GM12874 (cell line): ENCODE results near the gene PRDM8.

Experiments
- TF ChIP-seq, protein P1 (sequence below): IDR thresholded peaks from 2 replicates; pipeline ENCODE4 v1.5.1; 2011; ENCODE audit warnings: low read depth, mild to moderate bottlenecking, control low read depth, low read length, moderate library complexity; ENCODE audit not compliant: insufficient read depth

The PRDM8 gene

GRCh38 chr4:80184825-80185756, 12.2 kb upstream of the PRDM8 start:
- TF ChIP-seq, protein P1, sequence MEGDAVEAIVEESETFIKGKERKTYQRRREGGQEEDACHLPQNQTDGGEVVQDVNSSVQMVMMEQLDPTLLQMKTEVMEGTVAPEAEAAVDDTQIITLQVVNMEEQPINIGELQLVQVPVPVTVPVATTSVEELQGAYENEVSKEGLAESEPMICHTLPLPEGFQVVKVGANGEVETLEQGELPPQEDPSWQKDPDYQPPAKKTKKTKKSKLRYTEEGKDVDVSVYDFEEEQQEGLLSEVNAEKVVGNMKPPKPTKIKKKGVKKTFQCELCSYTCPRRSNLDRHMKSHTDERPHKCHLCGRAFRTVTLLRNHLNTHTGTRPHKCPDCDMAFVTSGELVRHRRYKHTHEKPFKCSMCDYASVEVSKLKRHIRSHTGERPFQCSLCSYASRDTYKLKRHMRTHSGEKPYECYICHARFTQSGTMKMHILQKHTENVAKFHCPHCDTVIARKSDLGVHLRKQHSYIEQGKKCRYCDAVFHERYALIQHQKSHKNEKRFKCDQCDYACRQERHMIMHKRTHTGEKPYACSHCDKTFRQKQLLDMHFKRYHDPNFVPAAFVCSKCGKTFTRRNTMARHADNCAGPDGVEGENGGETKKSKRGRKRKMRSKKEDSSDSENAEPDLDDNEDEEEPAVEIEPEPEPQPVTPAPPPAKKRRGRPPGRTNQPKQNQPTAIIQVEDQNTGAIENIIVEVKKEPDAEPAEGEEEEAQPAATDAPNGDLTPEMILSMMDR = no peak

DNA sequence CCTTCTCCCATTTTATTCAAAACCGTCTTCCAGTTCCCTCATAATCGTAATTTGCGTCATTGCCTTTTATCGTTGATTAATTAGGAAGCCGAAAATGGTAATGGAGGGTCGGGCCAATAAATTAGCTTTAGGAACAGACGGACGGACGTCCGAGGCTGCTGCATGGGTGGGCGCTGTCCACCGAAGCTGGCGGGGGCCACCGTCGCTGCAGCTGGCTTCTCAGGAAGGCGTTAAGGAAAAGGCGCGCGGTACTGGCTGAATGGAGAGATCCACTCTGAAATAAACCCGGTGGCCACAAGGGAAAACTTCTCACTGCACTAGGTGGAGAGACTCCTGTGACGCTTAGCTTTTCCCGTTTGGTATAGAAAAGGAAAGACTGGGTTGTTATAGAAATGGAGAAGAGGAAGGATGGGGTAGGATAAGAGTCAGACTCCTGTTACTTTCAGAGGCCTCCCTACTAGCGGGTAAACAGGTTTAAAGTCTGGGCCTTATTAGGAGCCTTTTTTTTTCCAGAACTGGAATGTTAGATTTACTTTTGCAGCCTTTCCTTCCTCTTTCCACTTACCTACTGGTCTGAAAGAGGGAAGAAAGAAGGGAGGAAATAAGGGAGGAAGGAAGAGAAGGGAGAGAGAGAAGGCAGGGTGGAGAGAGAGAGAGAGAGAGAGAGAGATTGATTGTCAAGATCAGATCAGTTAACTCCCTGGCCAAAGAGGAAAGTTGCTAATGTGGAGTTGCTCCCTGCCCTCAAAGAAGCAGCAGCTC, 11.3 kb upstream of the PRDM8 start:
- TF ChIP-seq, protein P1 = no peak

DNA sequence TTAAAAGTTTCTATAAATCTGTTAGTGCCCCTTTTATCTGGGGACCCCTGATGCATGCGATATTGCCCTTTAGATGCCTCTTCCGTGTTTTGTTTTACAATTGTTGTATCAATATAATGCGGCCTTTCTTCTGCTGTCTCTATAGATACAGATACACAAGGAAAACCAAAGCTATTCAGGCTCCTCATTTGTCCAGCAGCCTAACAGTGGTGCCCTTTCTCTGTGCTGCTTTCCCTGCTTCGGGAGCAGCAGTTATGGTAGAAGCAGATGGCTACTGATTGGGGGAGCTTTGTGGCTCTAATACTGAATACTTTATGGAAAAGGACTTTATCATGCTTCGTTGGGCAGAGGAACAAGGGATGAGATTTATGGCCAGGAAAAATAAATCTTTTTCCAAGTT, 10.6 kb upstream of the PRDM8 start:
- TF ChIP-seq, protein P1 = no peak

DNA sequence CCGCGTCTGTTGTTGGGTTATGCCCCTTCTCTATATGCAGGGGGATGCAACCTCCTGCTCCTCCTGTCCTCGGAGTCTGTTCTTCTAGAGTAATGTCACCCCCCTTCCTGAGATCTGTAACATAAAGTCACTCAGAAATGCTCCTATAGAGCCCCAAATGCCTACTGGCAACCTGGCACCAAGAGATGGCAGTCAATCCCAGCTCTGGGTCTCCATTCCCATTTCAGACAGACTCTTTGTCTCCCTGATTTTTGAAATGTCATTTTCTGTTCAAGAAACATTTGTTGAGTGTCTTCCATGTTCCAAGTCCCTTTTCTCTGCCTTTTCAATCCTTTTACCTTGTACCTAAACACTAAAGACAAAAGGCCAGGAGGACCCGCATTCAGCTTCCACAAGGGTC, 9.6 kb upstream of the PRDM8 start:
- TF ChIP-seq, protein P1 = no peak

DNA sequence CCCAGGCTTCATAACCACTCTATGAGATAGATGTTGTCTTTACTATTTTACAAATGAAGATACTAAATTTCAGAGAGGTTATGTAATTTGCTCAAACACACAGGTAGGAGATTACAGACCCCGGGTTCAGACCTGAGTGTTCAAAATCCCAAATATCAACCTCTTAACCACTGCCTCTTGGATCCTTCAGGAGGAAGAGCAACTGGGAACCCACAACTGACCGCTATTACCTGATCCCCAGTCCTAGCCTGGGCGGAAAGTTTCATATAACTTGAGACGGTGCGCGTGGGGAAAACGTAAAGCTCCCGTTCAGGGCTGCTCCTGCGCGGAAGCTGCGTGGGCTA, 8.9 kb upstream of the PRDM8 start:
- TF ChIP-seq, protein P1 = no peak

- TF ChIP-seq, protein P1 = no peak
These were observed 8.4 kb upstream of the PRDM8 start for GRCh38 chr4:80188801-80189458.

DNA sequence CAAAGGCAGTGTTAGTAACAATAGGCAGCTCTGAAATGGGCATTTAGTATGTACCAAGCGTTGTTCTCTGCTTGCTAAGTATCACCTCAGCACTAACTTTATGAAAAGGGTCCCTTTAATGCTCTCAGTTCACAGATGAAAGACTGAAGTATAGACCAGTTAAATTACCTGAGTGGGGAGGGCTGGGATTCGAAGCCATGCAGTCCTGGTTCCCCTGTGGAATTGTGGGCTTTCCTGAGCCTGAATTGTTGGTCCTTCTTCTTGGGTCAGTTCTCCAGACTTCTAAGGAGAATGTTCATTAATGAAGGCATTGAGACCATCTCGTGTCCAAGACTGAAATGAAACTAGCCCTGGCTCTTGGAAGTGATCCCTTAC, 7.7 kb upstream of the PRDM8 start:
- TF ChIP-seq, protein P1 = no peak
